GM12891 (cell line): ENCODE data around the gene ZNF263.
"Not testable (repeated sequence)": the region's sequence is repeated elsewhere in the genome, so short reads cannot be mapped to it uniquely, and the experiment has no call there.

Experiments used
- POLR2A ChIP-seq: IDR thresholded peaks from 2 replicates; pipeline ENCODE4 v1.6.1; 2011; ENCODE audit warnings: low read depth, low read length, control low read depth
- POLR2AphosphoS5 ChIP-seq: IDR thresholded peaks from 2 replicates; pipeline ENCODE4 v1.6.1; 2011; ENCODE audit warnings: low read depth, low read length, control low read depth

- not testable (repeated sequence) for TF ChIP-seq POLR2A, POLR2AphosphoS5
These were observed 12.0 kb upstream of the ZNF263 start for GRCh38 chr16:3271281-3271680.
